Activated CD8-positive, alpha-beta memory T cell treated with anti-CD3 and anti-CD28 coated beads, Interleukin-2, amount 50 U/mL, for 24 hours (primary cell): Measurements from ENCODE around the gene HIBCH.
"Not testable (repeated sequence)": the region's sequence is repeated elsewhere in the genome, so short reads cannot be mapped to it uniquely, and the experiment has no call there.

Experiments
- DNase-seq: peaks from one replicate; pipeline ENCODE4 v3.0.0-alpha.2; 2020; ENCODE audit errors: extremely low read depth

HIBCH gene

DNA sequence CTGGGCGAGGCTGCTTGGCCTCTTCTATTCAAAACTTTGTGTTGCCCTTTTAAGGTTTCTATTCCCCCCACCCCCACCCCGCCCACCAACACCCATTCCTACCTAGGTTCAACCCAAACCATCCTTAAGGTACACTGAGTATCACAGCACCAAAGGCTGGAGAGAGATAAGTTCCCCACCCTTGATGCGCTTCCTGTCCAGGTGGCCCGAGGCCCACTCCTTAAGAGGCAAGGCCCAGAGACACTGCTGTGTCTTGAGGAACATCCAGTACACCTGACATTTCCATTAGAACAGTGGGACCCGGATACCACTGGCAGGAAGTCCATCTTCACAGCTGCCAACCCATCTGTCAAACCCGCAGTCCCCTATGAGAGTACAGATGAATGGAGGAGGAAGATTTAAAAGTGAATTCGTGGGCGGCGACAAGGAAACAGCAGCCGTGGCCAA lies 23.5 kb upstream of the HIBCH start:
- no peak for DNase-seq

DNA sequence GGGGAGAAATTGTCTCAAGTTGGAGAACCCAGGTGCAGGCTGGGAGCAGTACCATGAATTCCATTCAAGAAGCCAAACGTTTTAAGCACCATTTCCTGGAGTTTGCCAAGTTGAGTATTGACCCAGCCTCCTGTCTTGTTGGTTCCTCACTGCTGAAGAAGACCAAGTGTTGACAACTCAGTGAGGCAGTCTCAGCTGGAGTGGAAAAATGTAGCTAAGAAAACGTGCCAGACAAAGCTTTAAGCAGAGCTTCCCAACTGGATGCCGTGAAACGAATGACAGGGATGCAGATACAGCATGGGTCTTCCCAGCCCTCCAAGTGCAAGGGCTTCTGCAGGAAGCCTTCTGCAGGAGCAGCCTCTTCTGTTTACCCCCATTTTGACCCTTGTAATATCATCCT lies 23.0 kb upstream of the HIBCH start:
- DNase-seq: no peak

DNA sequence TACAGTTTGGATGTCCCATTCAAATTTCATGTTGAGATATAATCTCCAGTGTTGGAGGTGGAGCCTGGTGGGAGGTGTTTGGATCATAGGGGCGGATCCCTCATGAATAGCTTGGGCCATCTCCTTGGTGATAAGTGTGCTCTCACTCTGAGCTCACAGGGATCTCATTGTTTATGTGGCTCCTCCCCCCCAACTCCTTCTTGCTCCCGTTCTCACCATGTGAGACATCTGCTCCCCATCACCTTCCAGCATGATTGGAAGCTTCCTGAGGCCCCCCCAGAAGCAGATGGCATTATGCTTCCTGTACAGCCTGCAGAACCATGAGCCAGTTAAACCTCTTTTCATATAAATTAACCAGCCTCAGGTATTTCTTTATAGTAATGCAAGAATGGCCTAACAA lies 20.7 kb upstream of the HIBCH start:
- no peak for DNase-seq

DNA sequence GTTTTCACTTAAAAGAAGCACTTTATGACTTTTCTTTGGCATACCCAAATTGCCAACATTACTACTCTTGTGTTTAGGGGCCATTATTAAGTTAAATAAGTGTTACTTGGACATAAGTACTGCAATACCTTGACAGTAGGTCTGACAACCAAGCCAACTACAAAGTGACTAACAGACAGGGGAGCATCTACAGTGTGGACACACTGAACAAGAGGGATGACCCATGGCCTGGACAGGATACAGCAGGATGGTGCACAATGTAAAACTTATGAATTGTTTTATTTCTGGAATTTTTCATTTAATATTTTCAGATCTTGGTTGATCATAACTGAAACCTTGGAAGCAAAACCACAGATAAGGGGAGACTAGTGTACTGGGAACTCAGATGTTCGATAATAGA lies 19.8 kb upstream of the HIBCH start:
- DNase-seq: no peak

DNA sequence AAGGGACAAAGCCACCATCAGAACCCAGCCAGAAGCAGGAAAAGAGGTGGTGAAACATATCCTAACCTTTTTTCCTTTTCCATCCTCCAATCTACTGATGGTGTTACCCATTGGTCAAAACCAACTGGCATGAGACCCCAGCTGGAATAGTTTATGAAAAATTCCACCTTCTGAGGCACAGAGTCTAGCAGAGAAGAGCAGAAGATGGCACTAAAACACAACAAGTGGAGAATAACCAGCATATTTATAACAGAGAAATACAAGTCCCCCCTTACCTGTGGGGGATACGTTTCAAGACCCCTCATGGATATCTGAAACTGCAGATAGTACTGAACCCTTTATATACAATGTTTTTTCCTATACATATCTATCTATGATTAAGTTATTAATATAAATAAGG lies 18.8 kb upstream of the HIBCH start:
- no peak for DNase-seq

DNA sequence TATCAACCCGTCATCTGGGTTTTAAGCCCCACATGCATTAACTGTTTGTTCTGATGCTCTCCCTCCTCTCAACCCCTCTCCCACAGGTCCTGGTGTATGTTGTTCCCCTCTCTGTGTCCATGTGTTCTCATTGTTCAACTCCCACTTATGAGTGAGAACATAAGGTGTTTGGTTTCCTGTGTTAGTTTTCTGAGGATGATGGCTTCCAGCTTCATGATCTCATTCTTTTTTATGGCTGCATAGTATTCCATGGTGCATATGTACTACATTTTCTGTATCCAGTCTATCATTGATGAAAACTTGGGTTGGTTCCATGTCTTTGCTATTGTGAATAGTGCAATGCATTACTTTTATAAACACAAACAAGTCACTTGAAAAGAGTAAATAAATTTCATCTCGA lies 16.8 kb upstream of the HIBCH start:
- no peak for DNase-seq

DNA sequence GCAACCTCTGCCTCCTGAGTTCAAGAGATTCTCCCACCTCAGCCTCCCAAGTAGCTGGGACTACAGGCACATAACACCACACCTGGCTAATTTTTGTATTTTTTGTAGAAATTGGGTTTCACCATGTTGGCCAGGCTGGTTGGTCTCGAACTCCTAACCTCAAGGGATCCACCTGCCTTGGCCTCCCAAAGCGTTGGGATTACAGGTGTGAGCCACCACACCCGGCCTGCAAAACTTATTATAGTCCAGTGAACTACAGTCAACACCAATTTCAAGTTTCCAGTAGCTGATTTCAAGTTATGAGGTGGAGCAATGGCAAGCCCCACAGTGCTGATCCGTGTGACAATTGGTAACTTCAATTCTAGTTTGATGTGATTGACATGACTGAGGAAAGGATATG lies 16.0 kb upstream of the HIBCH start:
- not testable (repeated sequence) for DNase-seq

DNA sequence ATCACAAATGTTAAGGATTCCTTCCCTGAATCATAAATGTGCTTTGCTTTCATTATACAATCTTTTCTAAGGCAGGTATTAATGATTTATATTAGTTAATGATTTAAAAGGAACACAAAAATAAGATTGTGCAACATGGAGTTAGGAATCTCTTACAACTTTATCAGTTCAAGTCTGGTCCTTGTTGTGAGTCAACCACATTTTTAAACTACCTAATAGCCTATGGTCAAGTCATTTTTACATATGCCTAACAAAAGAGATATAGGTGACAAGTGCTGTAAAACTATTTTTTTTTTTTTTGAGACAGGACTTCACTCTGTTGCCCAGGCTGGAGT lies 15.6 kb upstream of the HIBCH start:
- no peak for DNase-seq

DNA sequence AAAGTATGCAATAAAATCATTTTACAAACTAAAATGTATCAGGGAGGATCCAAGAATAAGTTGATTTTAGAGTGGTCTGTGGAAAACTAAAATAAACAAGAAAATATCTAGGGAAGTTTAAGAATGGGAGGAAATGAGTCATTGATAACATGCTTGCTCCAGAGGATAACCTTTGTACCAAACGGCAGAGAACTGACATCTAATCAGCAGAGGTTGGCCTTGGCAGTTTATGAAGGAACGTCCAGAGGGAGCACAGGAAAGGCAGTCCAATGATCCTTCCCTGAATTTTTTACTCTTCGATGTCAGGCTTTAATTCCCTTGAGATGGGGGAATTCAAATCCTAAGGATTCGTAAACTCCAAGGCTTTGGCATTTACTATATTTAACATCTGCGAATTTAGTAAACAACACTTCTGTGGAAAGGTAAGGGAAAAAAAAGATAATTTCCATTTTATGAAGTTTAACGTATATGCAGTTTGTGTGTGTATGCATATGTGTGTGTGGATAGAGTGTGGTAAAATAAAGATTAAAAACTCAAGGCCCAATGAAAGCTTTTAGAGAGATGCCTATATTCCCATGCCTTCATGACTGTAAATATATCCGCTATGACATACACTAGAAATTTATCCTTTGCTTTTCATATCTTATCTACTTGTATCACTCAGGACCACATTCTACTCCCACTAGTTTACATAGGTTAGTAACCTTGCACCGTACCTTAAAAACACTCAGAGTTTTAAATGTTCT lies 15.0 kb upstream of the HIBCH start:
- no peak for DNase-seq

DNA sequence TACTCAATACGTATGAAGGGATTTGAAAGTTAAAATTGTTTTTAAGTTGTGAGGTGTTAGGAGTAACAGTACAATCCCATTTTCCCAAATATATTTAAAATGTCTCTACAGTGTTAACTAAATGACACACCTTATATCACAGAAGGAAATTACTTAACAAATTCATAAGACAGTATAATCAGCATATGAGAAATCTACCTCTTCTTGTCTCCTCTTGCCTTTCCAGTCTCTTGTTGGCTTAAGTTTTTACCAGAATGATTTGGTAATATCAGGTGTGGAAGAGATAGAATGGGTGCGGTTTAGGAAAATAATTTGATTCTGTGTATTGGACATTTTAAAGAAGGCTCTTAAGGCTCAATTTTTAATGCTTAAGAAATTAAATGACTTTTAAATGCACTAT lies 14.3 kb upstream of the HIBCH start:
- no peak for DNase-seq

DNA sequence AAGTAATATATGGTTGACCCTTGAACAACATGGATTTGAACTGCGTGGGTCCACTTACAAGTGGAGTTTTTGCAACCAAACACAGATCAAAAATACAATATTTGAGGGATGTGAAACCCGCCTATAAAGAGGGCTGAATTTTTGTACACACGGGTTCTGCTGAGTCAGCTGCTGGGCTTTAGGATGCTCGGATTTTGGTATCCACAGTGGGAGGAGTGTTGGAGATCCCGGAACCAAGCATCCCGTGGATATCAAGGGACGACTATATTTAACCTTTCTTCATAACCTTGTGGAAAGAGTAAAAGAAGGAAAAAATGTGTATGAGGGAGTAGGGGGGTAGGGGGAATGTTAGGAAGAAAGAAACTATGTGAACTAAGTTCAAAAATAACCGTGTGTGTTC lies 13.8 kb upstream of the HIBCH start:
- DNase-seq: no peak

DNA sequence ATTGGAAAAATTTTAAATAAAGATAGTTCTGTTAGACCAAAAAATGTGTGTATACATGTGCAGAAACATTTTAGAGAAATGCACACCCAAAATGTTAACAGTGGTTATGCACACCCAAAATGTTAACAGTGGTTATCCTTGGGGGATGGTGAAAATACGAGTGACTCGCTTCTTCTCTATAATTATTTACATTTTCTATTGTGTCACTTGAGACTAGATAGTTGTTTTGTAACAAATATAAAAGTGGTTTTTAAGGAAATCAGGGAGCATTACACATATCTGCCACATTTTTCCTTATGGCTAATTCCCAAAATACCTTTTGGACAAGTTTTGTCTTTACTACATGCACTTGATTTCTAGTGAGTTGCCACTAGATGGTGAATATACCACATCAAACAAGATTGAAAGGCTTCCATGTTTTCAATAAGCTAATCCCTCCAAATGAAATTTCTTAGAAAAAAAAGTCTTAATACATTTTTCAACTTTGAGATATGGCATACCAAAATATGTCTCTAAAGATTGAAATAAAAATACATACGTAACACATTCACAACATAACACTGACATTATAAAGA lies 9.0 kb upstream of the HIBCH start:
- no peak for DNase-seq

DNA sequence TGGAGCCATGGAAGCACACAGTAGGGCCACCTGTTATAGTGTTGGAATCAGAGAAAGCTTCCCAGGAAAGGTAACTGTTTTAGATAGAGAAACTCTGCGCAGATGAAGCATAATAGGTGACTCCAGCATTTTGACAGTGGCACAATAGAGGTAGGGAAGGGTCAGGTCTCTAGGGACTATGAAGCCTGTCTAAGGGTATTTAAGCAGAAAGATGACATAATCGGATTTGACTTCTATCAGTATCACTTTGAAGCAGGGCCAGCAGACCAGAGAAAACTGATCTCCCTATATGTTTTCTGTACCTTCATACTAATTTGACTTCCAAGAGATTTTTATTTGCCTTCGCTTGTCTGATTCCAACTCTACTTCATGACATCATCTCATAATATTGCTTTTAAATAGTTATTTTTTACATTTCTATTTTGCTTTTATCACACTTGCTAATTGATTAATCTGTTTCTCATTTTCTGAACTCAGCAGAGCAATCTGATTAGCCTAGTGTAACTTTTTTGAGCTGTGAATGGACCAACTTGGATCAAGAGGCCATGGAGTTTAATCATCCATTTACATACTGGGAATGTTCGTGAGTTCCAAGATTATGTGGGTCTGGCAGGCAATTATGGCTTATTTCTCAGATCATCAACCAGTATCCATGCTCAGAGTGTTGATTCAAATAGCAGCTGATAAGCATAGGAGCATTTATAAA lies 8.4 kb upstream of the HIBCH start:
- no peak for DNase-seq

DNA sequence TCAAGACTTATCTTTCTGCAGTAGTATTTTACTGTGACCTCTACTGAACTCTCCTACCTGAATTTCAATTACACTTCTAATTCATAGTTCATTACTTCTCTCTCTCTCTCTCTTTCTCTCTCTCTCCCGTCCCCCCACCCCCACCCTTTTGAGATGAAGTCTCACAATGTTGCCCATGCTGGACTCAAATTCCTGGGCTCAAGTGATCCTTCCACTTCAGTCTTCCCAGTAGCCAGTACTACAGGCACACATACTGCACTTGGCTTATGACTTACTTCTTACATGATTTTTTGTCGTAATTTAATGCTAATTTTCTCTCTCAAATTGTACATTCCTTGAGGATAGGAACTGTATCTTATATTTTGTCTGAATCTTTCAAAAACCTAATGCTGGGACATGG lies 6.0 kb upstream of the HIBCH start:
- no peak for DNase-seq

DNA sequence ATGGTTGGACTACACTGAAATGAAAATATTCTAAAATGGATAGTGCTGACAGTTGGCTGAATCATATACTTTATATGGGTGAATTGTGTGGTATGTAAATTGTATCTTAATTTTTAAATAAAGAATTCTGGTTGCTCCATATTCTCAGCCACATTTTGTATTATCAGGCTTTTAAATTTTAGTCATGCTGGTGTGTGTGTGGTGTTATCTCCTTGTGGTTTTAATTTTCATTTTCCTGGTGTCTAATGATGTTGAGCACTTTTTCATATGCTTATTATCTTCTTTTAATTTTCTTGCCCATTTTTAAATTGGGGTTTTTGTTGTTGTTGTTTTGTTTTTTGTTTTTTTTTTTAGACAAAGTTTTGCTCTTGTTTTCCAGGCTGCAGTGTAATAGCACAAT lies 3.8 kb upstream of the HIBCH start:
- no peak for DNase-seq

DNA sequence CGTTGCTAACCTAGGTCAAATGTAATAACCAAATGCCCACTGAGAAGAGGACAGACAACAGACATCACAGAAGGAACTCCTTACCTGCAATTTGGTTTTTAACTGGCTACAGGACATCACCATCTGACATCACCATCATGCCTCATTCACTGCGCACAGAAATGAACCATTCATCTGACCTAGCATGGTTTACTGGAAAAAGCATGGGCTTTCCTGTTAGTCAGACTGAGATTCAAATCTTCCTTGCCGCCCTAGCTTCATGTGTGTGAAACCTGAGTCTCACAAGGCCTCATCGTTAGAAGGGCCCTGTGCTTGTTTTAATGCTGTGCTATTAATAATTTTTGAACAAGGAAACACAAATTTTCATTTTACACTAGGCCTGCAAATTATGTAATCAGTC lies 1.1 kb upstream of the HIBCH start:
- DNase-seq: no peak

DNA sequence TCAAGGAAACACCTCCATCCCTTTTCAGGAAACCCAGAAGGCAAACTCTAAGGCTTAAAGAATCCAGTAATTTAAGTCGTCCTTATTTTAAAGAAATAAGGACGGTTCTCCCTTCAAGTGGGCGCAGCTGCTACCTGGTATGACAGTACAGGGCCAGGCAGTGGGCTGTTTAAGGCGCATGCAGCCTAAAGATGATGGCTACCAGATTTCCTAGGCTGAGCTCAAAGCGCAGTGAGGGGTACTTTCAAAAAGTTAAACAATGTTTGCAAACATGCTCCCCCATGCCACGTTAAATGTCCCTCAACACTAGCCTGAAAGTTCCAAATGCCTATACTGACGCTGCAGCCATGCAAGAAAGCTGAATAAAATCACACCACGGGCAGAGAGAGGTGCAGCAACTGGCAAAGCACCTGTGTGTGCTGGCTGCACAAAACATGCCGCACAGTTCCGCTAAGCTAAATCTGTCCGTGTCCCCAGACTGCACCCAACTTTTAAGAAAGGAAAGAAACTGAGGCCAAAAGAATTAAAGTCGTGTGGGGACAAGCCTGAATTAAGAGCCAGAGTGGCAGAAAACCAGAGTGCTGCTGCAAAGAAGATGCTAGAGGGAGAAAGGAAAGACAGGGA lies 583 bp downstream of the HIBCH start:
- DNase-seq: no peak

DNA sequence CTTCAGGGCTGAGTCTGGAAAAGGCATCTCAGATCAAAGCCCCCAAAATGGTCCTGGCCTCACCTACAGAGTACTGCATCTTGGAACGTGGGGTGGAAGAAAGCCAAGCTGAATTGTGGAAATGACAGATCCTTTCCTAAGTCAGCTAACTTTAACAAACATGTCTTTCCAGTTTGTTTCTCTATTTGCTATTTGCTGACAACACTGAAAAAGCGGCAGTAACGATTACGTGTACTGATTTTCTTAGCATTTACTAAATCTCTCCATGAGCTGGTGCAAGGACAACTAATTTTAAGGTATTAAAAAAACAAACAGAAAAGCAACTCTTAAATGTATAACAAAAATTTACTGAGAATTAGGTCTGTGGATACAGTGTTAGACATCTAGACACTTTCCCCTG lies 1.1 kb downstream of the HIBCH start:
- no peak for DNase-seq

DNA sequence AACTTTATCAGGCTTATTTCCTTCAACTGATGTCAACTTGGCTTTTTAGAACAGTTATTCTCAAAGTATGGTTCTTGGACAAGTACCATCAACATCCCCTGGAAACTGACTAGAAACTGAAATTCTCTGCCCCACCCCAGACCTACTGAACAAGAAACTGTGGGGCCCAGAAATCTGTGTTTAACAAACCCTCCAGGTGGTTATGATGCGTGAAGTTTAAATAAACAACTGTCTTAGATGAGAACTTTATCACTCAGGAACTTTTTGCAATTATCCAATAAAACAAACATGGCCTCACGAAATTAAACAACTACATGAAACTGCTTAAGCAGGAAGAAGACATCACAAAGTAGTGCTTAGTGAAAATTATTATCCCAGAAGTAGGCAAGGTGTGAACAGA lies 4.4 kb downstream of the HIBCH start:
- no peak for DNase-seq

DNA sequence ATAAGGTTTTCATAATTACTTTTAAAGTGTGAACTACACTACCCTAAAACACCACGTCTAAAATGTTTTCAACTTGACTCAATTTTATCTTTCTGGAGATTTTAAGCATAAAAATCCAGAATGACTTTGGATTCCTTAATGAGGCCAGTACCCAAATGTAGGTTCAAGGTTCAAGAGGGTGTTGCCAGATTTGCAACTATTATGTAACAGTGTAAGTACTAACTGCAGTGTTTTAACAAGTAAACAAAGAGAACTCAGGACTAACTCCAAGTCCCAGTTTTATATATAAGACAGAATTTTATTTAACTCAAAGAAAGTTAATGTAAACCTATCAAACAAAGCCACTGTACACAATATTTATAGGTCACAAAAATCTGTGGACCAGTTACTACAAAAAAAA lies 5.7 kb downstream of the HIBCH start:
- no peak for DNase-seq

DNA sequence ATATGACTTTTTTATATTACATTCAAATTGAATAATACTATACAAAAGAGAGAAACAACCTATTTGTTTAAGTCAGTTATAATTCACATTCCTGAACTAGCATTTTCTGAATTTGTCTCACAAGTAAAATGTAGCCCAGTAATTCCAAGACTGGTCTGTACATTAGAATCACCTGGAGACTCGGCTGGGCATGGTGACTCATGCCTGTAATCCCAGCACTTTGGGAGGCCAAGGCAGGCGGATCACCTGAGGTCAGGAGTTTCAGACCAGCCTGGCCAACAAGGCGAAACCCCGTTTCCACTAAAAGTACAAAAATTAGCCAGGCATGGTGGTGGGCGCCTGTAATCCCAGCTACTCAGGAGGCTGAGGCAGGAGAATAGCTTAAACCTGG lies 7.0 kb downstream of the HIBCH start:
- DNase-seq: not testable (repeated sequence)

DNA sequence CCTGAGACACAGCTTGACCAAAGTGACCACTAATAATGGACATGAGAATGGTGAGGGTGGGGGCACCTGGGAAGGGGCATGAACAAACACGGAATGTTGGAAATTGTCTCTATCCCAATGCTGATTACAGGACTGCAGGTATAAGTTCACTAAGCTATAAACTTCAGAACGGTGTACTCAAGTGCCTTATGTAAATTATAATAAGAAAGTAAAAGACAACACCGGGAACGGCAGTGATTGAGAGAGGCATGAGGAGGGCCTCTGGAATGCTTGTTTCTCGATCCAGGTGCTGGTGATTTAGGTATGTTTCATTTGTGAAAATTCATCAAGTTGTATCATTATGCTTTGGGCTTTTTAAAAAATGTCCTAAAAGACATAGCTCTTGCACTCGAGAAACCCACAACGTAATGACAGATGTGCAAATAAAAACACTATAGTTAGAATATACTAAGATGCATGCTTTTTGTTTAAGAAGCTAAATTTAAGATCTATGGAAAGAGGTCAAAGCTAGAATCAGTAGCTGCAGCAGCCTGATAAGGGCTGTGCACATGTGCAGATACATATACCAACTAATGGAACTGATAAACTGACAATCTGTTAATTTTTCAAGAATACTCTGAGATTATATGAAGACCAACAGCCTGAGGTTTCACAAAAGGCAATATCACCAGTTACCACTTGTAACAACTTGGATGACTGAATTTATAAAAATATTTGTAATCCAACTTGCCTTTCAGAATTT lies 7.6 kb downstream of the HIBCH start:
- DNase-seq: no peak
